HG02623 (cell line): ENCODE results near the gene MOV10L1.

Source experiments
- ATAC-seq: cut with Tn5 transposase; IDR thresholded peaks from one replicate; pipeline ENCODE4 v1.9.1; 2021; ENCODE audit warnings: moderate library complexity; ENCODE audit not compliant: unreplicated experiment

Gene MOV10L1

GRCh38 chr22:50101870-50102565 is 12.2 kb downstream of the MOV10L1 start:
- ATAC-seq = no peak

GRCh38 chr22:50102946-50103345 is 13.1 kb downstream of the MOV10L1 start:
- no peak for ATAC-seq

GRCh38 chr22:50104141-50104544 is 14.3 kb downstream of the MOV10L1 start:
- no peak for ATAC-seq

- ATAC-seq = no peak
These were observed 15.6 kb downstream of the MOV10L1 start for GRCh38 chr22:50105208-50106100.

GRCh38 chr22:50107529-50107928 is 17.7 kb downstream of the MOV10L1 start:
- ATAC-seq = no peak

GRCh38 chr22:50111056-50111455 is 21.2 kb downstream of the MOV10L1 start:
- ATAC-seq = no peak

- ATAC-seq = no peak
These were observed 22.6 kb downstream of the MOV10L1 start for GRCh38 chr22:50112151-50113118.

- no peak for ATAC-seq
These were observed 24.6 kb downstream of the MOV10L1 start for GRCh38 chr22:50114221-50115021.

- ATAC-seq = no peak
These were observed 25.9 kb downstream of the MOV10L1 start for GRCh38 chr22:50115693-50116092.

GRCh38 chr22:50117168-50117762 is 27.5 kb downstream of the MOV10L1 start:
- ATAC-seq = no peak

- ATAC-seq = no peak
These were observed 28.3 kb downstream of the MOV10L1 start for GRCh38 chr22:50118129-50118528.

- no peak for ATAC-seq
These were observed 28.9 kb downstream of the MOV10L1 start for GRCh38 chr22:50118557-50119168.

GRCh38 chr22:50119169-50119767 is 29.5 kb downstream of the MOV10L1 start:
- ATAC-seq = no peak

- ATAC-seq = no peak
These were observed 30.0 kb downstream of the MOV10L1 start for GRCh38 chr22:50119768-50120251.

- ATAC-seq = no peak
These were observed 31.5 kb downstream of the MOV10L1 start for GRCh38 chr22:50121202-50121740.

GRCh38 chr22:50123119-50123518 is 33.3 kb downstream of the MOV10L1 start:
- ATAC-seq = no peak

GRCh38 chr22:50125029-50125428 is 35.2 kb downstream of the MOV10L1 start:
- no peak for ATAC-seq

GRCh38 chr22:50129121-50129736 is 39.4 kb downstream of the MOV10L1 start:
- ATAC-seq = no peak
